Central memory CD4-positive, alpha-beta T cell (primary cell): ENCODE data around the gene KIF26B.

Experiments
- DNase-seq: peaks from one replicate; pipeline ENCODE4 v3.0.0; 2022

KIF26B gene

DNA sequence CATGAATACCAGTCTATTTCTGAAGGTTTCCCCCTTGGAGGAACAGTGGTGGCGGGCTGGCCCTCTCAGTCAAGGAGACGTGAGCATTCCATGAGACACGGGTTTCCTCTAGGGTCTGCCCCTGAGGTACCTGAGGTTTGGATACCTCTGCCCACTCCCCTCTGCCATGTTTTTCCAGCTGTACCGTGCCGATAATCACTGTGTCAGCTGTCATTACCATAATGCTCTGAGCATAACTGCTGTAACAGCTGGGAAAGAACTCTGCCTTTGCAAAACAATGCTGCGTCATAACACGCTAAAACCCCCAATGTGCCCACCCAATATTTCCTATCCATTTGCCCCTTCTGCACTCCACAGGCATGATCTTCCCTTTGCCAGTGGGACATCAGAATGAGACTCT is 425.1 kb downstream of the KIF26B start:
- DNase-seq: no peak

DNA sequence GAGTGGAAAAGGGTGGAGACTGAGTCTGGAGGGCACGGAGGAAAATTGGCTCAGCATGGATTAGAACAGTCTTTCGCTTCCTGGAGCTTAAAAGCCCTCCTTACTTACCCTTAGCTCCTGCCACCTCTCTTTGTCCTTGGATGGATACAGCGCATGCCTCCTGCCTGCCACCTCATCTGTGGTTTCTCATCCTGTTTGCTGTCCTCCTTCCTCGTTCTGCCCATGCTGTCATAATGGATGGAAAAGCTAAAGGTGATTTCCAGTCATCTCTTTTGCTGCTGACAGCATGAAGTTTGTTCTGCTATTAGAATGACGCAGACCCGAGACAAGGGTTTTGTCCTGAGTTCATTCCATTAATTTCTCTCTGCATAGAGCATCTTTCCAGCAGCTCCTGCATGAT is 425.9 kb downstream of the KIF26B start:
- DNase-seq: no peak

DNA sequence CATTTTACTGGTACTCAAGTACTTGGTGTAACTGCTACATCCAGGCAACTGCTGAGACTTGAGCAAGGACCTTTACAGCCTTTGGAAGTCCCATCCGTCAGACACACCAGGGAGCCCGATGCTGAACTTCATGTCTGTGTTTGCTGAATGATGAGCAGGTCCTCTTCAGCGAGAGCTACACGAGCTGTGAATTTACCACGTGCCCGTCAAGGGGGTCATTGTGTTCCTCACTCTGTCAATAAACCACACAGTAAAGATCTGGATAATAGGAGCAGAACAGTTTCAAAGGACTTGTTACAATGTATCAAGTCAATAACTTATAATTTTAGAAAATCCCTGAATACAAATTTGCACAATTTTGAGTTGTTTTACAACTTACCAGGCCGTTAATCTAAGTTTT is 427.2 kb downstream of the KIF26B start:
- no peak for DNase-seq

- no peak for DNase-seq
These were observed 428.3 kb downstream of the KIF26B start for GRCh38 chr1:245583081-245583480.

GRCh38 chr1:245583575-245584330 is 429.0 kb downstream of the KIF26B start:
- no peak for DNase-seq

- DNase-seq: no peak
These were observed 430.6 kb downstream of the KIF26B start for GRCh38 chr1:245585252-245585959.

- DNase-seq: no peak
These were observed 432.8 kb downstream of the KIF26B start for GRCh38 chr1:245587435-245588115.

DNA sequence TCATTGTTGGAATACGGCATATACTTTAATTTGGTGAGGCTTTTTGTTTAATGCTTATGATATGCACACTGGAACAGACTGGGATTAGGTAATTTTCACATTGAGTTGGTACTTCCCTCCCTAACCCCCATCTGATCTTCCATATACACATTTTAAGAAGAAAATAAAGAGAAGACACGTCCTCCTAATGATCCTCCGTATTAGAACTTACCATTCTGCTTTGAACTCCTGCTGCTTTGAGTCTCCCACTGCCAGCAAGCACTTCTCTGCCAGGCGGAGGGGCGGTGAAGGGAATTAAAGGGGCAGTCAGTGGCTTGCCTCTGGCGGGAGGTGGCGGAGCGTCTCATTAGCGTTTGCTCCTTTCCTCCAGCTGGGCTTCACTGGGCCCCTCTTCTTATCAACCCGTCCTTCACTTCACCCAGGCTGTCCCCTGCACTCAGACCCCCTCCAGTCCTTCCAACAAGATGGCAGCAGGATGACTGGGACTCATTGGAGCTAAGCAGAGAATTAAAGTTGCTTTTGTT is 433.4 kb downstream of the KIF26B start:
- DNase-seq: no peak

GRCh38 chr1:245589316-245589715 is 434.5 kb downstream of the KIF26B start:
- DNase-seq: no peak

DNA sequence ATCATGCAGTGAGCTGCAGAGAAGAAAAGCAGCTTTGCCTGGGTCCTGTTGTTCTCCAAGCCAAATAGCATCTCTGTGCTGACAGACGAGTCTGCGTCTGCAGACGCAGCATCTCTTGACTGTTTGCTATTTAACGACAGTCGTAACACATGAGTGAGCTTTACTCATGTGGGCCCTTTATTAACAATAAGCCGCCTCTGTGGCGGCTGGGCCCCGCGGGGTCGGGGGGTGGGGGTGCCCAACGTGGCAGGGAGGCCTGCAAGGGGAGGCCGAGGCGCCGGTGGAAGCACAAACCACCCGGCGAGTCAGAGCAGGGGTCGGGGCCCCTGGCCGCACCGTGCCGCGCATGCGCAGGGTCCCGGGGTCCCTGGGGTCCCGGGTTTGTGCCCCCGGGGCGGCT is 435.1 kb downstream of the KIF26B start:
- no peak for DNase-seq

DNA sequence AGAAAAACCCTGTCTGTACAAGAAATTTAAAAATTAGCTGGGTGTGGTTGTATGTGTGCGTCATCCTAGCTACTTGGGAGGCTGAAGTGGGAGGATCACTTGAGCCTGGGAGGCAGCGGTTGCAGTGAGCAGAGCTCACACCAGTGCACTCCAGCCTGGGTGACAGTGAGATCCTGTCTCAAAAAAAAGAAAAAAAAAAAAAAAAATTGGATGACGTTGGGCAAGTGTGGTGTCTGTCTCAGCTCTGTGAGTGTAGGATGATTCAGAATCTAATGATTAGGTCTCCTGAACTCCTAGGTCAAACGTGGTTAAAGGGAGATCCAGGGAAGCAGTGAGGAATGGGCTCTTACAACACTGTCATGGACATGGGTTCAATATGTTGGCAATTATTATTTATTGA is 435.9 kb downstream of the KIF26B start:
- DNase-seq: no peak

- DNase-seq: no peak
These were observed 436.8 kb downstream of the KIF26B start for GRCh38 chr1:245591346-245592188.

DNA sequence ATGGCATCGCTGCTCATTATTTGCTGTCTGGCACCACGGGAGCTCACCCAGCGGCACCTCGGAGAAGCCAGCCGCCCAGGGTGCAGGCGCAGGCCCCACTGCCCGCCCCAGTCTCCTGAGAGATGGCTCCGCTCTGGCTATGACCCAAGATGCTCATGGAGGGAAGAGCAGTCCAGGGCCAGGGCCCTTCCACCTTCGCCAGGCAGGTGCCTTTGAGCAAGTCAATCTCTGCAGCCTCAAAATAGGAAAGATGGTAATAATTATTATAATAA is 437.3 kb downstream of the KIF26B start:
- DNase-seq: no peak

- DNase-seq: no peak
These were observed 443.9 kb downstream of the KIF26B start for GRCh38 chr1:245598524-245599305.

- DNase-seq: no peak
These were observed 444.8 kb downstream of the KIF26B start for GRCh38 chr1:245599371-245600174.

GRCh38 chr1:245600658-245601057 is 445.9 kb downstream of the KIF26B start:
- DNase-seq: no peak

DNA sequence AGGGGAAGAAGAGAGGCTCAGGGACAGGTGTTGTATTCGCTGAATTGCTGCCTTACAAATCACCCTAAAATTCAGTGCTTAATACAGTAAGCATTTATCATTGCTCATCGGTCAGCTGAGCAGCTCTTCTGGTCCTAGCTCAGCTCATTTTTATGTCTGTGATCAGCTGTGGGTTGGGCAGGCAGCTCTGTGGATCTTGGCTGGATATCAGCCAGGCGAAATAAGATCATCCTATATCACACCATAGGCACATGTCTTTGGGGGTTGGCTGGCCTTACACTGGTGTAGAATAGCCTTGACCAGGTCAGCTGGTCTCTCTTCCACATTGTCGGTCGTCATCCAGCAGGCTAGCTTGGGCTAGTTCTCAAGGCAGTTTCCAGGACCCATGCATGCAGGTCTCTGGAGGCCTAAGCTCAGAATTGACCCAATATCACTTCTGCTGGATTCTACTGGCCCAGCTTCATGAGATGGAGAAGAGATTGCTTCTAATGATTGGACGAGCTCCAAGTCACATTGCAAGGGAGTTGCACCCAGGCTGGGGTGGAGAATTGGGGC is 448.6 kb downstream of the KIF26B start:
- DNase-seq: no peak

- no peak for DNase-seq
These were observed 450.2 kb downstream of the KIF26B start for GRCh38 chr1:245604979-245605378.

GRCh38 chr1:245605480-245606156 is 450.8 kb downstream of the KIF26B start:
- no peak for DNase-seq

DNA sequence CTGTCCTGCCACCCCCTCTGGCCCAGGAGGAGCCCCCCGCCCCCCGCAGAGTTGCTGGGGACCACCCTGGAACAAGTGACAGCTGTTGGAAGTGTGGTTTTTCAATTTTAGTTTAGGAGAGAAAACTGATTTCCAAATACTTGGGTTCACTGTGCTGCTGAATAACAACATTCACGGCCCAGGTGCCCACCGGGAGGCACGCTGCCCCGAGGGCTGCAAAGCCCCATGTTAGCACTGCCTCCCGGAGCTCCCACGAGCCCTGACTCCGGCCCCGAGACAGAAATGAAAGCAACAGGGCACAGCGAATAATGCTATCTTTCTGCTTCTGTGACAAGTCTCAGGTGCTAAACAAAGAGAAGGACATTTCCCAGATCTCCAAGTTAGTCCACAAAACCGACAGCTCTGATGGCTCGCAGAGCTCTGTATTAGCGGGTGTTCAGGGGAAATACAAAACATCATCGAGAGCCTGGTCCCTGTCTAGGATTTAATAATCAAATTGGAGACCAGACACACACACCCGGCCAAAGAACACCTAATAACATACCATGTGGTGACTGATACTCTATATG is 451.5 kb downstream of the KIF26B start:
- DNase-seq: no peak
